H9 (cell line): Measurements from ENCODE around the gene ME3. TPM values are rescaled to one million over a fixed set of nuclear protein-coding genes. Genes with fewer than 3 reads are reported as not detected.

Experiments used
- DNase-seq: peaks from one replicate; pipeline ENCODE4 v3.0.0-alpha.2; 2017
- H2AFZ ChIP-seq: one replicate; pipeline ENCODE4 v1.6.1; 2013; ENCODE audit warnings: mild to moderate bottlenecking, low read length, control low read depth, moderate library complexity
- H2AK5ac ChIP-seq: 2 replicates; pipeline ENCODE4 v1.6.1; 2013; ENCODE audit warnings: low read length, control low read depth, mixed read lengths; ENCODE audit not compliant: insufficient read length
- H2BK120ac ChIP-seq: one replicate; pipeline ENCODE4 v1.6.1; 2013; ENCODE audit warnings: low read depth, mild to moderate bottlenecking, low read length, control low read depth, inconsistent platforms; ENCODE audit not compliant: poor library complexity, severe bottlenecking
- H2BK12ac ChIP-seq: 2 replicates; pipeline ENCODE4 v1.6.1; 2013; ENCODE audit warnings: low read length, control low read depth, mixed read lengths, low read depth; ENCODE audit not compliant: insufficient read length
- H2BK15ac ChIP-seq: 2 replicates; pipeline ENCODE4 v1.6.1; 2013; ENCODE audit warnings: low read depth, low read length, control low read depth
- H2BK20ac ChIP-seq: one replicate; pipeline ENCODE4 v1.6.1; 2013; ENCODE audit warnings: low read depth, mild to moderate bottlenecking, low read length, control low read depth, inconsistent platforms; ENCODE audit not compliant: poor library complexity, severe bottlenecking
- H2BK5ac ChIP-seq: 2 replicates; pipeline ENCODE4 v1.6.1; 2013; ENCODE audit warnings: low read length, control low read depth, mixed read lengths; ENCODE audit not compliant: insufficient read length
- H3K14ac ChIP-seq: 2 replicates; pipeline ENCODE4 v1.6.1; 2013; ENCODE audit warnings: low read length, control low read depth; ENCODE audit not compliant: insufficient read depth
- H3K18ac ChIP-seq: 2 replicates; pipeline ENCODE4 v1.6.1; 2013; ENCODE audit warnings: low read depth, mild to moderate bottlenecking, mixed read lengths, low read length, control low read depth; ENCODE audit not compliant: insufficient read length
- H3K23ac ChIP-seq: 2 replicates; pipeline ENCODE4 v1.6.1; 2013; ENCODE audit warnings: low read length, control low read depth, mixed read lengths, low read depth; ENCODE audit not compliant: insufficient read length
- H3K23me2 ChIP-seq: 2 replicates; pipeline ENCODE4 v1.6.1; 2013; ENCODE audit warnings: low read depth, mild to moderate bottlenecking, mixed read lengths, low read length, control low read depth; ENCODE audit not compliant: insufficient read length, poor library complexity, severe bottlenecking
- H3K27ac ChIP-seq: 2 replicates; pipeline ENCODE4 v1.5.1; 2013; ENCODE audit warnings: low read length, control low read depth, mixed read lengths, low read depth; ENCODE audit not compliant: insufficient read length
- H3K27me3 ChIP-seq: 2 replicates; pipeline ENCODE4 v1.6.1; 2013; ENCODE audit warnings: low read length, control low read depth, inconsistent platforms; ENCODE audit not compliant: insufficient read depth
- H3K4ac ChIP-seq: 2 replicates; pipeline ENCODE4 v1.6.1; 2013; ENCODE audit warnings: low read depth, mild to moderate bottlenecking, control low read depth, inconsistent platforms, low read length, moderate library complexity
- H3K4me1 ChIP-seq: 2 replicates; pipeline ENCODE4 v1.6.1; 2013; ENCODE audit warnings: low read length, control low read depth, inconsistent platforms; ENCODE audit not compliant: insufficient read depth
- H3K4me2 ChIP-seq: 2 replicates; pipeline ENCODE4 v1.6.1; 2013; ENCODE audit warnings: low read length, control low read depth, mixed read lengths; ENCODE audit not compliant: insufficient read length, insufficient read depth
- H3K56ac ChIP-seq: 2 replicates; pipeline ENCODE4 v1.6.1; 2013; ENCODE audit warnings: low read depth, mild to moderate bottlenecking, mixed read lengths, low read length, control low read depth; ENCODE audit not compliant: insufficient read length
- H3K79me1 ChIP-seq: 2 replicates; pipeline ENCODE4 v1.6.1; 2013; ENCODE audit warnings: low read depth, mild to moderate bottlenecking, moderate library complexity, low read length, control low read depth, inconsistent platforms; ENCODE audit not compliant: insufficient read depth, poor library complexity, severe bottlenecking
- H3K79me2 ChIP-seq: 2 replicates; pipeline ENCODE4 v1.6.1; 2013; ENCODE audit warnings: low read length, control low read depth, inconsistent platforms; ENCODE audit not compliant: insufficient read depth
- H3K9ac ChIP-seq: 2 replicates; pipeline ENCODE4 v1.6.1; 2013; ENCODE audit warnings: low read length, control low read depth, mixed read lengths; ENCODE audit not compliant: insufficient read length; ENCODE audit errors: extremely low read depth
- H3K9me3 ChIP-seq: one replicate; pipeline ENCODE4 v1.6.1; 2013; ENCODE audit warnings: low read depth, low read length, inconsistent platforms; ENCODE audit not compliant: control insufficient read depth
- H3T11ph ChIP-seq: one replicate; pipeline ENCODE4 v1.6.1; 2013; ENCODE audit warnings: mild to moderate bottlenecking, low read length, control low read depth, inconsistent platforms
- H4K20me1 ChIP-seq: one replicate; pipeline ENCODE4 v1.6.1; 2013; ENCODE audit not compliant: control insufficient read depth, insufficient read length, insufficient read depth
- H4K5ac ChIP-seq: 2 replicates; pipeline ENCODE4 v1.6.1; 2013; ENCODE audit warnings: low read depth, mild to moderate bottlenecking, mixed read lengths, low read length, control low read depth; ENCODE audit not compliant: insufficient read length
- H4K8ac ChIP-seq: replicated peaks from 2 replicates; pipeline ENCODE4 v1.6.1; 2013; ENCODE audit warnings: low read length, control low read depth, mixed read lengths, low read depth; ENCODE audit not compliant: insufficient read length
- H4K91ac ChIP-seq: 2 replicates; pipeline ENCODE4 v1.6.1; 2013; ENCODE audit warnings: low read depth, mild to moderate bottlenecking, moderate library complexity, mixed read lengths, low read length, control low read depth; ENCODE audit not compliant: insufficient read length
- H3K27ac Mint-ChIP-seq, 3 experiments: 2 replicates in 2 of 3; 3 replicates in 1 of 3; pipeline ENCODE4 v1.8.0; 2020 to 2021; ENCODE audit warnings: mixed read lengths in 3 of 3, mild to moderate bottlenecking in 1 of 3, moderate library complexity in 1 of 3
- H3K27me3 Mint-ChIP-seq: 2 replicates; pipeline ENCODE4 v1.8.0; 2021; ENCODE audit warnings: low read depth, mild to moderate bottlenecking, moderate library complexity, mixed read lengths
- H3K36me3 Mint-ChIP-seq, 3 experiments: 2 replicates in 2 of 3; 3 replicates in 1 of 3; pipeline ENCODE4 v1.8.0; 2020 to 2021; ENCODE audit warnings: low read depth in 3 of 3, mixed read lengths in 3 of 3; ENCODE audit not compliant: insufficient read depth in 1 of 3
- H3K4me1 Mint-ChIP-seq, 2 experiments: 2 replicates each; pipeline ENCODE4 v1.8.0; 2020; ENCODE audit warnings: mixed read lengths in 2 of 2
- H3K4me3 Mint-ChIP-seq, 2 experiments: 2 replicates in 1 of 2; 3 replicates in 1 of 2; pipeline ENCODE4 v1.8.0; 2020 to 2021; ENCODE audit warnings: mild to moderate bottlenecking in 2 of 2, mixed read lengths in 2 of 2, moderate library complexity in 1 of 2
- H3K9me3 Mint-ChIP-seq, 2 experiments: 2 replicates in 1 of 2; 3 replicates in 1 of 2; pipeline ENCODE4 v1.8.0; 2020; ENCODE audit warnings: mild to moderate bottlenecking in 2 of 2, mixed read lengths in 2 of 2, moderate library complexity in 1 of 2
- CTCF ChIP-seq: fragments of 200-600 bp; sonication (generic); conservative IDR thresholded peaks from 3 replicates; pipeline ENCODE4 v1.8.0; 2021; ENCODE audit warnings: antibody characterized with exemption, mild to moderate bottlenecking
- total RNA-seq: library from RNA; stranded (reverse); gene quantifications from 2 replicates; pipeline ENCODE4 v1.2.1, GENCODE V29; 2021

ME3 gene
- total RNA-seq, 1 experiment from 2014 or later = 2.8 TPM

DNA sequence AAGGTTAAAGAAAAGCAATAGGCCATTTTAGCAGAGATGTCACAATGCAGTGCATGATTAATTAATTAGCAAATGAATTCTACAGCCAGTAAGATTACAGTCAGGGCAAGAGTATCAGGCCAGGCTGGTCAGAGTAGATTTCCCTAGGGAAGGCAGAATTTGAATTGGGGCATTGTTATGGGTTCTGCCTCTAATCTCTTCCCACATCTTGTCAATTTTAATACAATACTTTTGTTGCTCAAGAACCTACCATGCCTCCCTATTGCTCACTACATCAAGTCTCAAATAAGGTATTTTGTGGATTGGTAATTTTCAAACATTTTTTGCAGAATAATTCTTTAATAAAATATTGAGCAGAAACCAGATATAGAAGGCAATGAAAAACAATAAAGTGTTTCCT is 194.1 kb downstream of the ME3 start:
- no peak overlapping the region for H3K14ac ChIP-seq
- no peak overlapping the region for H2BK120ac ChIP-seq
- no peak overlapping the region for H3K27ac Mint-ChIP-seq
- H3K27ac ChIP-seq = no peak overlapping the region
- no peak overlapping the region for H2BK15ac ChIP-seq
- no peaks in the 10 kb centered on the region for H3K79me2 ChIP-seq
- no peaks in the 10 kb centered on the region for H3K9me3 ChIP-seq
- no peaks in the 10 kb centered on the region for H3K79me1 ChIP-seq
- no peak overlapping the region for H2AFZ ChIP-seq
- H4K91ac ChIP-seq = no peak overlapping the region
- no peak overlapping the region for H2BK20ac ChIP-seq
- no peak overlapping the region for H3K9ac ChIP-seq
- no peak overlapping the region for H3K4me3 Mint-ChIP-seq
- no peak overlapping the region for H4K8ac ChIP-seq
- peaks cover 0 to 5% (median 0%) of the 10 kb centered on the region in 3 experiments; a peak in 3 of 7 replicates for H3K36me3 Mint-ChIP-seq
- H3K18ac ChIP-seq = no peak overlapping the region
- no peak overlapping the region for H3T11ph ChIP-seq
- H2BK5ac ChIP-seq = no peak overlapping the region
- H2BK12ac ChIP-seq = no peak overlapping the region
- H3K27me3 ChIP-seq = no peaks in the 10 kb centered on the region
- no peaks in the 10 kb centered on the region; a peak in 1 of 5 replicates for H3K9me3 Mint-ChIP-seq
- no peak overlapping the region for H4K5ac ChIP-seq
- no peak for TF ChIP-seq CTCF
- H3K4me1 Mint-ChIP-seq = peaks cover 16 to 18% of the 10 kb centered on the region in 2 experiments
- no peak overlapping the region for H3K4ac ChIP-seq
- no peak overlapping the region for H3K23ac ChIP-seq
- no peaks in the 10 kb centered on the region for H3K27me3 Mint-ChIP-seq
- DNase-seq = no peak
- H3K23me2 ChIP-seq = no peaks in the 10 kb centered on the region
- H3K4me2 ChIP-seq = no peak overlapping the region
- H3K4me1 ChIP-seq = no peaks in the 10 kb centered on the region; the same call in 1 of the 2 replicates
- no peak overlapping the region for H2AK5ac ChIP-seq
- no peaks in the 10 kb centered on the region for H4K20me1 ChIP-seq
- no peak overlapping the region for H3K56ac ChIP-seq
